ENCODE data around the gene PPP2R2B.

Gene PPP2R2B

DNA sequence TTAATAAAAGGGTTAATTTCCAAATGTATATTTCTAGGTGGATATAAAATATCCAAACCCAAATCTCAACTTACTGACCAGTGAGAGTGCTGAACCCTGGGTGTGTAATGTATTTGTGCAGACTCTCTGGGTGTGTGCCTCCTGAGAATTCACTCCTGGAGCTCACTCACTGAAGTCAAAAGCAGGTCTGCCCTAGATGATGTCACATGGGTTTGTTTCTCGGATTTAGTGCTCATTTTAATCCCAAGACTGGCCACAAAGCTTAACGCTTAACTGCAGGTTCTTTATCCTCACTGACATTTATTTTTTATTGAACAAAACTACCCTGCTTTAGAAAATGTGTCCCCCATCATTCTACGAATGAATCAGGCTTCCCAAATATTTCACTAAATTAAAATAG is 179.4 kb downstream of the PPP2R2B start:
- DNase-seq, result peak in 1 of 4 experiments; percentile 1

DNA sequence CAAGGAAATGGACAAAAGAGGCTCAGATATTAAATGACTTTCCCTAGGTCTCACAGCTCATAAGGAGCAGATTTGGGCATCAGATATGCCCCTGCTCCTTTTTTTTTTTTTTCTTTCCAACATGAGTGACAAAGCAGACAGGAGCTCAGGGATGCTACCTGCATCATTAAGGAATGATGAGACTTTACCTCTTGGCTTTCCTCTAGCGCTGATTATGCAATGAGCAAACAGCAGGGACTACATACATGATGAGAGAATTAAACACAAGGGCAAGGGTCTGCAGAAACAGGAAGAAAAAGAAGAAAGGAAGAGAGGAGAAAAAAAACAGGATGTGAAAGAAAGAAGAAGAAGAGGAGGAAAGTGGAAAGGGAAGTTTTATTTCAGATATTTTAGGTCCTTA is 179.9 kb downstream of the PPP2R2B start:
- DNase-seq, result peak in 1 of 4 experiments; percentile 4

DNA sequence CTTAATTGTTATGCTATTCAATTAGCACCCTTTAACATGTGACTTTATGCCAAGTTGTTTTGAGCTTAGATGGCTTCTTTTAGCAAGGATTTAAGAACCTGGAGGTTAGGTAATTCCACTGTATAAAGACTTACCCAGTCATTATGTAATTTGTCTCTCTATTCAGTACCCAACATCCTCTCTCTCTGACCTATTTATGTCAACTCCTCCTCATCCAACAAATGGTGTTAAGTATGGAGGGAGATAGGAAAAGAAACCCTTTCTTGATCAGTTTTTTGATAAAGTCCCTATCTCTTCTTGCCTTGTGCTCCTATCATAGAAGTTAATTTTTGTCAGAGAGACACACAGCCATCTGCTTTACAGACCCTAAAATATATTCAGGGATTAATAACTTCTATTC is 181.3 kb downstream of the PPP2R2B start:
- DNase-seq, result no peak

DNA sequence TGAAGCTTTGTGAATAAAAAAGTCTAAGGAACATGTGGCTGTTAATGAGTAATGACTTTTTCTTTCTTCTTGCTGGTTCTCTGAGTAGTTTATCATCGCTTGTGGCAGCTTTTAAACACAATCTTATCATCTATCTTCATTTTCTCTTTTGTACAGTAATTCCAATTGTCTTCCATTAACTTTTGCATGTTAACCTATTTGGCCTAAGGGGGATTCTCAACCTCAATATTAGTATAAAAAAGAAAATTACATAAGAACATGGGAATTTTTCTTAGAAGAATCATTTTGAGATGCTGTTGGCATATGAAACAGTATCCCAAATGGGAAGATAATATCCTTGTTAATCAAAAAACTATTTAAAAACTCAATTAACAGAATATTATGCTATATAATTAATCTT is 182.9 kb downstream of the PPP2R2B start:
- DNase-seq, result no peak

DNA sequence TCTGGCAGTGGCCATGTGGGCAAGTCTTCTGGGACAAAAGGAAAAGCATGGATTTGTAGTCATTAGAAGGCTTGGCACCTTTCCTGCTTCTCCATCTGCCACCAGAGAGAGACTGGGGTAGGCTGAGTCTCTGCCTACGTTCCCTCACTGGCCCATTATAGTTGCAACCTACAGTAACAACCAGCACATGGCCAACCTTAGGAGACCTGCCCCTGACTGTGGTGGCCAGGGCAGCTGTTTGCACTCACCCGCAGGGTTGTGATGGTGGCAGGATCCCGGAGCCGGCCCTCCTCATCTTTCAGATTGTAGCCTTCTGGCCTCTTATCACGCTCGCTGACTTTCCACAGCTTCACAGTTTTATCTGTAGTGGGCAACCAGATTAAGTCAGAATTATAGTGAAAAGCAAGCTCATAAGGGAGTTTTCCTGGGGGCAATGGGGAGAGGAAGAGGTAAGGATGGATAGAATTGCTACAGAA is 187.6 kb downstream of the PPP2R2B start:
- DNase-seq, result no peak

DNA sequence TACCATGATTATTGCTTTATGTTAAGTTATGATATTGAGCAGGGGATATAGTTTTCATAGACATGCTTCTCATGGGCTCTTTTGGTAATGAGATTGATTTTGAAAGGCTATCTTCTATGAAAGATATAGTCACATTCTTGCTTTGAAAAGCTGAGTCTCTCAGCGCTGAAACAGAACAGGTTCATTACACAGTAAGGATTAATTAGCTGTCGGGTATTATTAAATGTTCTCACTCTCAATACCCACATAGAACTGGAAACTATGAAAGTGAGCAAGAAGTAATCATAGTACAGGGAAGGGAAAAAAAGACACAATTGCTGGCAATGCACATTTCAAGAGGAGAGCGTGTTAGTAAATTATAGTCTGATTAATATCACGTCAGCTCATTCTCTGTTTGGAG is 190.9 kb downstream of the PPP2R2B start:
- no peak for DNase-seq

DNA sequence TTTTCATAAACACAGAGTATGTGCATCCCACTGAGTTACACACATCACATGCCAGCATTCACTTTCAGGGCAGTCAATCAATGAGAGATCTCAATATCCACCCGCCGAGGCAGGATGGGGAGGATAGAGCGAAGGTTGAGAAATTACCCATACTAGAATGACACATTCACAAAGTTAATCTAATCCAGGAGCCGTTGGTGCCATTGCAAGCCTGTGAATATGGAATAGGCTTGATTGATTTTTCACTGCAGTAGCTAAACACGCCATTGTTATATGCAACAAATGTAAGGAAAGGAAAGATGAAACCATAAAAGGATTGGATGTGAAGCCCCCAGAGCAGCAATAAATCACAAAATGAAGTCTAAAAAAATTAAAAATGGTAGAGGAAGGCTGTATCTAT is 194.7 kb downstream of the PPP2R2B start:
- DNase-seq, result no peak

DNA sequence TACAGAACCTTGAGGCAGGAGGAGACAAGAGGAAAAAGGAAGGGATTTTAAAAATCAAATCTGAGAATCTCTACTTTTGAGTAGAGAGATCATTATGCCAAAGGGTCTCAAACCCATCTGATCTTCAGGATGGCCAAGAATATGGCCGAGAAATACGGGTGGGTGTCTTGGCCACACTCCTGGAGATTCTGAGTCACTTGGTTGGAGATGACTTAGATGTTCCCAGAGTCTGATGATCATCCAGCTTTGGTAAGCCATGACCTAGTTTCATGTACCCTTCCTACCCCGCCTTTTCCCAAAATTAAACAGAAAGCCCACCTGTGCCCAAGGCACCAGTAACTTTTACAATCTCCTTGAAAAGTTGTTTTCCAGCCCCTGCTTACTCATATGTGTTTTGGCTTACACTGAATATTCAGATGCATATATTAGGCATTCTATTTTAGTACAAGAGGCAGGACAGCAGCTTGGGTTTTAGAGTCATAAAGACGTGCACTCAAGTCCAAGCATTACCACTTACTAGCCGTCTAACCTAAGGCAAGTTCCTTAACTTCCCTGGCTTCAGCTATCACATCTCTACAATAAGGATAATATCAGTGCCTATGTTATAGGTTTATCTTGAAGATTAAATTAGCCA is 195.5 kb downstream of the PPP2R2B start:
- DNase-seq, result no peak

- DNase-seq, result no peak
Measured at GRCh38 chr5:146681585-146682105, 196.9 kb downstream of the PPP2R2B start.

- no peak for DNase-seq
Measured at GRCh38 chr5:146680846-146681584, 197.5 kb downstream of the PPP2R2B start.

DNA sequence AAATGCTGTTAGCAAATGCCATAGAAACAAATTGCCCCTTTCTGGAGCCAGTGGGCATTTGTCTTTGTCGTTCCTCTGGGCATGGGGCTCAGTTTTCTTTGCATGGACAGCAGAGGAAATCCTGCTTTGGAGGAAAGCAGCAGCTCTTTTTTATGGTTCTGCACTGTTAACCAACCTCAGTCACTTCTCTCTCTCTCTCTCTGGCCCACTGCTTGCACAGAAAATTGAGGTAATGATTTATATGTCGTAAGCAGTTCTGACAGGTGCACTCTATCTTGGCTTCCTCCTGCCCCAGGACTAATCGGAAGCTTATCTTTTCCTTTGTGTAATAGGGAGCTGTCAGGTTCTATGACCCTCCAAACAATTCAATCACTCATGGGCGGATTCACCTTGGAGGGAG is 202.9 kb downstream of the PPP2R2B start:
- DNase-seq, result no peak

DNA sequence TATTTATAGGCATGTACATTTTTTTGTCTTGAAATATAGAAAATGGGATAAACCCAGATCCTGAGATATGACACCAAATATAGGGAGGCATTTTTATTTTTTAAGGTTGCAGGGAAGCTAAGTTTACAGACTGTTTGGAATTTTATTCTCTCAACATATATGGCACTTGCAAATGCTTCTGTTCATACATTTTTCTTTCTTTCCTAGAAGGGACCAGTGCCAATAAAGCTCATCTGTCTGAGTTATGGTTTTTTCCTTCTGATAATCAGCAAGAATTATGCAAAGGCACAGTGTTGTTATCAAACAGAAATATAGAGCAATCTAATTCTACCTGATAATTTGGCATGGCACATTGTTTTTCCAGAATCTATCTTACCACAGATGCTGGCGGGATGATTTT is 205.7 kb downstream of the PPP2R2B start:
- DNase-seq, result no peak

- DNase-seq, result no peak
Measured at GRCh38 chr5:146671561-146672295, 206.8 kb downstream of the PPP2R2B start.

GRCh38 chr5:146669656-146670055 is 208.9 kb downstream of the PPP2R2B start:
- DNase-seq, result no peak

DNA sequence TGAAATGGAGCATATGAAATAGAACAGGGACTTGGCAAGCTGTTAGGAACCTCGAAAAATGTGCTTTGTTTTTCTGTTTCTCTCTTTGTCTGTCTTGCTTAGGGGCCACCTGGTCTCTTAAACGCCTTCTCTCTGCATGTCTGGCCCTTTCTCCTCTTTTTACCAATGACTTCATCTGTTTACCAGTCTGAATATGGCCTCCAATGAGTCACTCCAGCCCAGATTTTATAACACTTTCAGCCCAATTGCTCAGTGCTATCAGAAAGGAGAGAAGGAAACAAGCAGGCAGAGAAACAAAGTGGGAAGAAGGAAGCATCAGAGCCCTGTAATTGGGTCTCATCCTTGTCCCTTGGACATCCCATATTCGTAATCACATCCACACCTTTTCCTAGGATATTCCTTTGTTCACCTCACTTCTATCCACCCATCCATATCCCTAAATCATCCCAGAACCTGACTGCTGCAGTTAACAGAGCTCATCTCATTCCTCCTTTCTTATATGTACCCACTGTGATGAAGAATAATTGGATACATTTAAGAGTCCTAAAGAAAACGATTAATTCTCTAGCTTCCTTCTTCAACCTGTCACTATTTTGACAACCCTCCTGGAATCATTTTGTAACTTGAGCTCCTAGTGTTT is 210.8 kb downstream of the PPP2R2B start:
- DNase-seq, result no peak

DNA sequence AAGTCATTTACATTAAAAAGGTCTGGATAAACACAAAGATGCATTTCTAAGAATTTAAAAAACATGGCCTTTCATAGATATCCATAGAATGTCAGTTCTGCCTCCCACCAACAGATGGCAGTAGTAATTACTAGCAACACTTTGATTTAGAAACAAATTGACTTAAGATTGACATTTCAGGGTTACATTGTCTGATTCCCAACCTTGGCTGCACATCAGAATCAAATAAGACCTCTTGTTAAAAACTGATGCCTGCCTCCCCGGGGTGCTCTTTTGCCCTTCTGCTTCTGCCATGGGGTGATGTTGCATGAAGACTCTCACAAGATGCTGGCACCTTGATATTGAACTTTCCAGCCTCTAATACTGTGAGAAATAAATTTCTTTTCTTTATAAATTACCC is 216.3 kb downstream of the PPP2R2B start:
- DNase-seq, result peak; percentile 15 to 75 (median 57)

DNA sequence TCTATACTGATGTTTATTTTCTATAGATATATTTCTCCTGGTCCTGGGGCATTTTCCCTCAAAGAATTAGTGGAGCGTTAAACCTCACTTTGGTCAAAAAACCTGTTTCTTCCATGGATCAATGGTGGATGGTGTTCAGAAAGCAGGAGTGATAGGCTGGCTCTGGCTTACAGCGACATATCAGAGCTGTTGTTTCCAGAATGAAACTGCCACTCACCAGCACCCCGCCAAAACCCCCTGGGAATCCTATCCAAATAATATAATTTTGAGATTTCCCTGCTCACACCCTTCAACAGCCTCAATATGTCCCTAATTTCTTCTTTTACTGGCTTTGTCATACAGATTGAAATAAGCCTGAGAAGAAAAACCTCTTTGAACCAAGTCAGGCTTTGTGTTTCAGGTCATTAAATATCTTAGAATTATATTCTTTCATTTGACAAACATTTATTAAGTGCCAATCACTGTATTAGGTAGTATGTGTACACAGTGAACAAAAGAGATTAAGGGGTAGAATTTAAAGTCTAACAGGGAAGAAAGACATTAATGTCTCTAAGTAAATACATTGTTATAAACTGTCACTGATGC is 218.1 kb downstream of the PPP2R2B start:
- no peak for DNase-seq

DNA sequence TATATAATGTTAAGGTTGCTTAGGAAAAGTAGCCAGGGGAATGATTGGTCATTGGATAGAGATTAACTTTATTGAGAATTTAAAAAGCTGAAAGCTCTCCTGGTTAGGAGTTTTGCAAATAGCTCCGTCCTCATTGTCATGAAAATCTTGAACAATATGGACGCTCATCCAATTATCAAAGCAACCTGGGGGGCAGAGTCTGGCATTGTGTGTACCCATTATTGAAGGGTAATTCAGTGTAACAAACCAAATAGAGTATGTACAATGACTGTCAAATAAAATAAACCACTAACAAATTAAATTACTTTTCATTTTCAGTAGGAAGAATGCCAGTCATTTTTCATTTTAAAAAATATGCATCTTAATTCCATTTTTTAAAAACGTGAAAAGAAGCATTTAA is 218.6 kb downstream of the PPP2R2B start:
- no peak for DNase-seq

DNA sequence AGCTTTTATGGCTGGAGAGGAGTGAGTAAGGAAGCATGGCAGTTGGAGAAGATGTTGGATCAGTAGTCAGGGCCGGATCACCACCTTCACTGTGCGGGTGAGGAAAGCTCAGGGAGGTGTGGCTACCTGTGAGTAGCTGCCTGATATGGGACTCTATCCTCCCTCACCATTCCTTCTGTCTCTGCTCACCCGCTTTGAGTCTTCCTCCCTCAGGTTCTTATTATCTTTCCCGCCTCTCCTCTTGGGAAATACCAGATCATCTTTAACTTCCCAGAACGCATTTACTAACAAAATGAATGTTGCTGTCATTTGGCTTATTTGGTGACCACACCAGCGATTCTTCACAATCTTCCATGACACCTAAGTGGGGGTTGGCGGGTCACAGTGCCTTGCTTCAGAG is 221.9 kb downstream of the PPP2R2B start:
- no peak for DNase-seq

GRCh38 chr5:146653560-146653959 is 225.0 kb downstream of the PPP2R2B start:
- no peak for DNase-seq

DNA sequence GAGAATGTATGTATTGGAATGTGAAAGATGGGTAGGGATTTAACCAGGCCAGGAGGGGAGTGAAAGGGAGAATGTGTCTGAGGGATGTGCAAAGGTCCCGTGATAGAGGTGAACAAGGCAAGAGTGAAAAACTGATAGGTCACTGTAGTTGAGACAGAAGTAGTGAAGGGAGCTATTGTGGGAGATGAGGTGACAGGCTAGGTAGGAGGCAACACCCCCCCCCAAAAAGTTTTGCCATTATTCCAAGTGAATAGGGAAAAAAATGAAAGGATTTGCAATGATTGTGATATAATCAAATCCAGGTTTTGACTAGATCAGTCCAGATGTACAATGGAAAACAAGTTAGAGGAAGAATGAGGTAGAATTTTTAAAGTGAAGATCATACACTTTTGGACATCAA is 226.0 kb downstream of the PPP2R2B start:
- DNase-seq, result no peak

DNA sequence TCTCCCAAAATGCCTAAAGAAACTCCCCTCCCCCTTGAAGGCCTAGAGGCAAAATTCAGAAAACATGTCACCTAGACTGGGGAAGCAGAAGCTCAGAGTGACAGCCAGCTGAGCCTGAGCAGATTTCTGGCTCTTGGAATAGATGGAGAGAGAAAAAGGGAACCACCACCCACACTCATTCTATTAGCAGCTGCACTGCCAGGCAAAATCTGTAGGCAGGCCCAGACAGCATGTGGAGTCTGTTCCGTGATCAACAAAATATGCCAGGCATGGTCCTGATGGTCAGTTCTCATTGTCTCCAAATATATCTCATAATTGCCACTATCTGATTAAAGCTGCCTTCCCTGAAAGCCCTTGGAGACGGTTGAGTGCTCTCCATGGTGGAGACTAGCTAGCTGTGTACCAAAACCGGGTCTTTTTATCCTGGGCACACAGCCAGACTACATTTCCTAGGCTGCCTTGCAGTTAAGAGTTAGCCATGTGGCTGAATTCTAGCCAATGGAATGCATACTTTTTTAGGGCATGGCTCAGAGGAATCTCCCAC is 230.8 kb downstream of the PPP2R2B start:
- peak in 3 of 4 experiments; percentile 8 to 25 (median 21) for DNase-seq
